ENCODE measurements around the gene SFXN2.
"Not testable (repeated sequence)": the region's sequence is repeated elsewhere in the genome, so short reads cannot be mapped to it uniquely, and the experiment has no call there.

Gene SFXN2

GRCh38 chr10:102682416-102682815 is 32.0 kb upstream of the SFXN2 start:
- no peak for DNase-seq (ENCODE audit: low read depth)
- no peak for TF ChIP-seq CTCF (IDR thresholded peaks at IDR 0.05; ENCODE audit: insufficient read depth, low read depth, low read length, missing control alignments)
- no peak overlapping the region for H3K4me3 ChIP-seq (ENCODE audit: low read depth, low read length)

GRCh38 chr10:102682981-102683380 is 31.5 kb upstream of the SFXN2 start:
- no peak for DNase-seq (ENCODE audit: low read depth)
- no peak for TF ChIP-seq CTCF (IDR thresholded peaks at IDR 0.05; ENCODE audit: insufficient read depth, low read depth, low read length, missing control alignments)
- H3K4me3 ChIP-seq (ENCODE audit: low read depth, low read length): no peak overlapping the region

- no peak for DNase-seq (ENCODE audit: low read depth)
- no peak overlapping the region for H3K4me3 ChIP-seq (ENCODE audit: low read depth, low read length)
- TF ChIP-seq CTCF (IDR thresholded peaks at IDR 0.05; ENCODE audit: insufficient read depth, low read depth, low read length, missing control alignments): no peak
Observed at GRCh38 chr10:102683736-102684135, 30.7 kb upstream of the SFXN2 start.

GRCh38 chr10:102691285-102692066 is 23.0 kb upstream of the SFXN2 start:
- no peak for TF ChIP-seq CTCF (IDR thresholded peaks at IDR 0.05; ENCODE audit: insufficient read depth, low read depth, low read length, missing control alignments)
- no peak for DNase-seq (ENCODE audit: low read depth)
- no peak overlapping the region for H3K4me3 ChIP-seq (ENCODE audit: low read depth, low read length)

- not testable (repeated sequence) for DNase-seq (ENCODE audit: low read depth); H3K4me3 ChIP-seq (ENCODE audit: low read depth, low read length)
Observed at GRCh38 chr10:102695401-102695800, 19.0 kb upstream of the SFXN2 start.

GRCh38 chr10:102696736-102697135 is 17.7 kb upstream of the SFXN2 start:
- no peak for DNase-seq (ENCODE audit: low read depth)
- H3K4me3 ChIP-seq (ENCODE audit: low read depth, low read length): no peak overlapping the region
- TF ChIP-seq CTCF (IDR thresholded peaks at IDR 0.05; ENCODE audit: insufficient read depth, low read depth, low read length, missing control alignments): no peak

GRCh38 chr10:102698894-102699293 is 15.5 kb upstream of the SFXN2 start:
- no peak for DNase-seq (ENCODE audit: low read depth)
- TF ChIP-seq CTCF (IDR thresholded peaks at IDR 0.05; ENCODE audit: insufficient read depth, low read depth, low read length, missing control alignments): no peak

More at GRCh38 chr10:102698894-102699293, 15.5 kb upstream of the SFXN2 start:
- no peak overlapping the region for H3K4me3 ChIP-seq (ENCODE audit: low read depth, low read length)
